OCI-LY1 (cell line): ENCODE measurements around the gene GPR32.

ENCODE experiments used
- EZH2 ChIP-seq: fragments of 200-600 bp; sonication (generic), shearing (Covaris generic); IDR thresholded peaks from 2 replicates; pipeline ENCODE4 v1.8.0; 2017; ENCODE audit warnings: borderline replicate concordance, mixed run types, mild to moderate bottlenecking, antibody characterized with exemption, low read length, moderate library complexity, mixed read lengths
- TF ChIP-seq, protein P1 (sequence below): fragments of 200-600 bp; sonication (generic), shearing (Covaris generic); IDR thresholded peaks from 2 replicates; pipeline ENCODE4 v1.5.1; 2017; ENCODE audit warnings: mild to moderate bottlenecking, antibody characterized with exemption, low read length, moderate library complexity, mixed read lengths

DNA sequence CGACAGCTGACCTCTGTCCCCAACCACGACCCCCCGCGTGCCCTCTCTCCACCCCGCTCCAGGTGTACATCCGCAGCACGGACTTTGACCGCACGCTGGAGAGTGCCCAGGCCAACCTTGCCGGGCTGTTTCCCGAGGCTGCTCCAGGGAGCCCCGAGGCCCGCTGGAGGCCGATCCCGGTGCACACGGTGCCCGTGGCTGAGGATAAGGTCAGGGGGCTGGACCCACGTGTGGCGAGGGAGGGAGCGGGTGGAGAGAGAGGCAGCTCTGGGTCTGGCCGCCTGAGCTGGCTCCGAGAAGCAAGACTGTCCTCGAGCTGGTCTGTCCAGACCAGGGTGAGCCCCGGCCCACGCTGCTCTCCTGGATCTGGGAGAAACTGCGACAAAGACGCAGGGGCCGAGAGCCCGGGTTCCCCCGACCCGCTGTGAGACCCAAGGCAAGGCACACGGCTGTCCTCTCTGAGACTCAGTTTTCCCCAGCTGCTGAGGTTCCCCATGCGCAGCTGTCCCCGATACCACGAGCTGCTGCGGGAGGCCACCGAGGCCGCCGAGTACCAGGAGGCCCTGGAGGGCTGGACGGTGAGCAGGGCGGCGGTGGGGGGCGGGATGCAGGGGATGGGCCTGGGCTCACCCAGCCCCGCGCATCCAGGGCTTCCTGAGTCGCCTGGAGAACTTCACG lies 21.5 kb downstream of the GPR32 start:
- TF ChIP-seq, protein P1, sequence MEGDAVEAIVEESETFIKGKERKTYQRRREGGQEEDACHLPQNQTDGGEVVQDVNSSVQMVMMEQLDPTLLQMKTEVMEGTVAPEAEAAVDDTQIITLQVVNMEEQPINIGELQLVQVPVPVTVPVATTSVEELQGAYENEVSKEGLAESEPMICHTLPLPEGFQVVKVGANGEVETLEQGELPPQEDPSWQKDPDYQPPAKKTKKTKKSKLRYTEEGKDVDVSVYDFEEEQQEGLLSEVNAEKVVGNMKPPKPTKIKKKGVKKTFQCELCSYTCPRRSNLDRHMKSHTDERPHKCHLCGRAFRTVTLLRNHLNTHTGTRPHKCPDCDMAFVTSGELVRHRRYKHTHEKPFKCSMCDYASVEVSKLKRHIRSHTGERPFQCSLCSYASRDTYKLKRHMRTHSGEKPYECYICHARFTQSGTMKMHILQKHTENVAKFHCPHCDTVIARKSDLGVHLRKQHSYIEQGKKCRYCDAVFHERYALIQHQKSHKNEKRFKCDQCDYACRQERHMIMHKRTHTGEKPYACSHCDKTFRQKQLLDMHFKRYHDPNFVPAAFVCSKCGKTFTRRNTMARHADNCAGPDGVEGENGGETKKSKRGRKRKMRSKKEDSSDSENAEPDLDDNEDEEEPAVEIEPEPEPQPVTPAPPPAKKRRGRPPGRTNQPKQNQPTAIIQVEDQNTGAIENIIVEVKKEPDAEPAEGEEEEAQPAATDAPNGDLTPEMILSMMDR: no peak
- TF ChIP-seq EZH2: no peak
